ENCODE data around the gene WIPF3.
A peak's percentile ranks its signal among the peaks of the same experiment; 100 is the strongest.

Gene WIPF3

DNA sequence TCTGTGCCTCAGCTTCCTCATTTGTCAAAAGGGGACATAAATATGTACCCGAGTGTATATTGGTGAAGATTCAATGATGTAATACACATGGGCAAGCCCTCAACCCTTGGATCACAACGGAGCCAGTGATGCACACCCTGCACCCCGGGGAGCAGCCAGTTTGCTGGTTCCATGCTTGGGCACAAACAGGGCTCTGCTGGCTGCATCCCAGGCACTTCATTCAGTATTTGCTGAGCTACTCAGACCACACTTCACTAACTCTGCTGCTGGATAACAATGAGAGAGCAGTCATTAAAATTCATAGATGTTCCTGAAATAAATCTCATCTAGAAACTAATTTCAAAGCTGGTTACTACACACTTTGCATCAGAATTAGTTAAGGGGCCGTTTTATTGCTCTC, 111.3 kb downstream of the WIPF3 start:
- TF ChIP-seq, protein P1, sequence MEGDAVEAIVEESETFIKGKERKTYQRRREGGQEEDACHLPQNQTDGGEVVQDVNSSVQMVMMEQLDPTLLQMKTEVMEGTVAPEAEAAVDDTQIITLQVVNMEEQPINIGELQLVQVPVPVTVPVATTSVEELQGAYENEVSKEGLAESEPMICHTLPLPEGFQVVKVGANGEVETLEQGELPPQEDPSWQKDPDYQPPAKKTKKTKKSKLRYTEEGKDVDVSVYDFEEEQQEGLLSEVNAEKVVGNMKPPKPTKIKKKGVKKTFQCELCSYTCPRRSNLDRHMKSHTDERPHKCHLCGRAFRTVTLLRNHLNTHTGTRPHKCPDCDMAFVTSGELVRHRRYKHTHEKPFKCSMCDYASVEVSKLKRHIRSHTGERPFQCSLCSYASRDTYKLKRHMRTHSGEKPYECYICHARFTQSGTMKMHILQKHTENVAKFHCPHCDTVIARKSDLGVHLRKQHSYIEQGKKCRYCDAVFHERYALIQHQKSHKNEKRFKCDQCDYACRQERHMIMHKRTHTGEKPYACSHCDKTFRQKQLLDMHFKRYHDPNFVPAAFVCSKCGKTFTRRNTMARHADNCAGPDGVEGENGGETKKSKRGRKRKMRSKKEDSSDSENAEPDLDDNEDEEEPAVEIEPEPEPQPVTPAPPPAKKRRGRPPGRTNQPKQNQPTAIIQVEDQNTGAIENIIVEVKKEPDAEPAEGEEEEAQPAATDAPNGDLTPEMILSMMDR (IDR thresholded peaks at IDR 0.05; ENCODE audit: insufficient read depth, low read depth, low read length, missing control alignments), result no peak
- DNase-seq (ENCODE audit: low read depth), result no peak
- no peak overlapping the region for H3K4me3 ChIP-seq (ENCODE audit: low read depth, low read length)

GRCh38 chr7:29918850-29919249, 112.5 kb downstream of the WIPF3 start:
- no peak for DNase-seq (ENCODE audit: low read depth)
- TF ChIP-seq, protein P1 (IDR thresholded peaks at IDR 0.05; ENCODE audit: insufficient read depth, low read depth, low read length, missing control alignments), result no peak
- H3K4me3 ChIP-seq (ENCODE audit: low read depth, low read length), result no peak overlapping the region

- no peak overlapping the region for H3K4me3 ChIP-seq (ENCODE audit: low read depth, low read length)
- no peak for DNase-seq (ENCODE audit: low read depth)
- TF ChIP-seq, protein P1 (IDR thresholded peaks at IDR 0.05; ENCODE audit: insufficient read depth, low read depth, low read length, missing control alignments), result no peak
Observed at GRCh38 chr7:29919790-29920189, 113.5 kb downstream of the WIPF3 start.

- no peak for DNase-seq (ENCODE audit: low read depth)
- no peak overlapping the region for H3K4me3 ChIP-seq (ENCODE audit: low read depth, low read length)
- TF ChIP-seq, protein P1 (IDR thresholded peaks at IDR 0.05; ENCODE audit: insufficient read depth, low read depth, low read length, missing control alignments), result no peak
Observed at GRCh38 chr7:29920491-29920890, 114.2 kb downstream of the WIPF3 start.

DNA sequence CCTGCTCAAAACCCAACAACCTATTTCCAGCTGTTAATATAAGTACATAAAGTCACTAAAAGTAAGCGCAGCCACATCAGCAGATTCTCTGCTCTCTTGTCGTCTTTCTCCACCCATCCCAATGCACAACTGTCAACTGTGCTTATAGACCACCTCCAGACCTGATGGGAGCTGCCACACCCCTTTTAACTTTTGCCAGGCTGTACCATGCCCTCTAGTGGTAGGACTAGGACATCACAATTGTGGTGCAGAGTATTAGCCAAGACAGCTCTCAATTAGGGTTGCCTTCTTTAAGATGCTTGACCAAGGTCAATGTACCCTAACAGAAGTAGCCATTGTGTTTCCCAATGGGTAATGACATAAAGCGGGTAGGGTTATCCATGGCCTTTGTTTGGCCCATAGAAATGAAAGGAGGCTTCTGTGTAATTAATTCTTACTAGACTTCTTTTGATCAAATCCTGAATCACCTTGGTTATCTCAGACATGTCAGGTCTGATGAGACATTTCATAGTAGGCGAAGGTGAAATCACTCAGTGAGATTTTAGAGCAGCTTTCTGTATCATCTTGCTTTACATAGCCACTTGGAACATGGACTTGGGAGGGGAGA, 115.2 kb downstream of the WIPF3 start:
- DNase-seq (ENCODE audit: low read depth), result peak; percentile 74
- TF ChIP-seq, protein P1 (IDR thresholded peaks at IDR 0.05; ENCODE audit: insufficient read depth, low read depth, low read length, missing control alignments), result peak; percentile 89
- H3K4me3 ChIP-seq (ENCODE audit: low read depth, low read length), result no peak overlapping the region

- no peak overlapping the region for H3K4me3 ChIP-seq (ENCODE audit: low read depth, low read length)
- TF ChIP-seq, protein P1 (IDR thresholded peaks at IDR 0.05; ENCODE audit: insufficient read depth, low read depth, low read length, missing control alignments), result no peak
- DNase-seq (ENCODE audit: low read depth), result no peak
Observed at GRCh38 chr7:29922921-29923700, 116.8 kb downstream of the WIPF3 start.
